Activated naive CD8-positive, alpha-beta T cell treated with anti-CD3 and anti-CD28 coated beads, Interleukin-2, amount 10 ng/mL, durations not matched to agents 7 days and 5 days (primary cell): Measurements from ENCODE around the gene ZNF879. TPM values are rescaled to one million over a fixed set of nuclear protein-coding genes. Genes with fewer than 3 reads are reported as not detected.

Source experiments
- ATAC-seq: fragments of 150-1000 bp; cut with Tn5 transposase; one replicate; pipeline ENCODE4 v1.10.0; 2021; ENCODE audit warnings: low read depth, moderate library complexity
- POLR2A ChIA-PET: fragments of 350-600 bp; sonication (Branson Sonifier 250); formaldehyde crosslinking; loops from one replicate; lab custom pipeline; 2021; ENCODE audit warnings: antibody characterized with exemption; lab: Charles Lee
- DNase-seq: peaks from one replicate; pipeline ENCODE4 v3.0.0; 2021
- H3K27ac Mint-ChIP-seq: one replicate; pipeline ENCODE4 v1.8.0; 2022; ENCODE audit warnings: mild to moderate bottlenecking, mixed read lengths
- H3K27me3 Mint-ChIP-seq: one replicate; pipeline ENCODE4 v1.8.0; 2022; ENCODE audit warnings: mild to moderate bottlenecking, moderate library complexity, mixed read lengths
- H3K36me3 Mint-ChIP-seq: one replicate; pipeline ENCODE4 v1.8.0; 2021; ENCODE audit warnings: mild to moderate bottlenecking, mixed read lengths
- H3K4me1 Mint-ChIP-seq: one replicate; pipeline ENCODE4 v1.8.0; 2021; ENCODE audit warnings: mixed read lengths
- H3K4me3 Mint-ChIP-seq: one replicate; pipeline ENCODE4 v1.8.0; 2022; ENCODE audit warnings: mild to moderate bottlenecking, moderate library complexity, mixed read lengths
- H3K9me3 Mint-ChIP-seq: one replicate; pipeline ENCODE4 v1.8.0; 2021; ENCODE audit warnings: mixed read lengths
- total RNA-seq, 2 experiments: library from RNA; stranded (reverse); gene quantifications; one replicate each; pipeline ENCODE4 v1.2.3, GENCODE V29; 2021

The ZNF879 gene
- total RNA-seq, 2 experiments from 2014 or later = 7.5 to 8.1 TPM

DNA sequence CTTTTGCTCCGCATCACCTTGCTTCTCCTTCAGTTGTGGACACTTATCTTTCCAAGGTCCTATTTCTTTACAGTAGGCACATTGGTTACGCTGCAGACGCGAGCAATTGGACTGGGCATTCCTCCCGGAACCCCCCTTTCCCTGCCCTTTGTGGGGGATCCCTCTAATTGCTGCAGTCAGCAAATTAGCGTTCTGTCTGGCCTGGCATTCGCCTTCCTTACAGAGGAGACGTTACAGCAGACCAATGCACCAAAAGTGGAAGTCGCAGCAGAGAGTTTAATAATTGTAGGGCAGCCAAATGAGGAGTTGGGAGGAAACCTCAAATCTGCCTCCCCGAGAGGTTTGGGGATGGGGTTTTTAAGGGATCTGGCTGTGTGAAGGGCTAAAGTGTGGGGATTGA, 31.3 kb downstream of the ZNF879 start:
- no peak for DNase-seq
- peaks cover 4% of the 10 kb centered on the region for H3K36me3 Mint-ChIP-seq
- peaks cover 21% of the 10 kb centered on the region for H3K9me3 Mint-ChIP-seq
- H3K4me3 Mint-ChIP-seq = no peak overlapping the region
- no peak overlapping the region for H3K27ac Mint-ChIP-seq
- H3K27me3 Mint-ChIP-seq = no peaks in the 10 kb centered on the region
- peaks cover 3% of the 10 kb centered on the region for H3K4me1 Mint-ChIP-seq
- ATAC-seq = no peak
- POLR2A ChIA-PET = no interaction called here

DNA sequence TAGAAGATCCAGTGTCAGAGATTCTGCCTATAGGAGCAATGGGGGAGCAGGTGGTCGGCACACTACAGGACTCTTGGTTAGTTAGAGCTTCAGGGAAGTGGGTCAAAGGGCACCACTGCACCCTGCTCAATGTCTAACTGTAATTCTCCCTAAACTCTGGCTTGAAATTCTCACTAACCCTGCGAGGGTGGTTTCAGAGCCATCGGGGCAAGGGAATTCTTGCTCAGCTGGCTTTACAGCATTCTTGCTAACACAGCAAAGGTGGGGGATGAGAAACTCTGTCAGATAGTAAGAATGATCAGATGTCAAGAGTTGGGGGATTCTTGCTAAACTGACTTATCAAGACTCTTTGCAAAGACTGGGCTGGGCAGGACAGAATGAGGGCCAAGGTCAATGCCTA, 31.8 kb downstream of the ZNF879 start:
- no peaks in the 10 kb centered on the region for H3K27me3 Mint-ChIP-seq
- H3K36me3 Mint-ChIP-seq = peaks cover 4% of the 10 kb centered on the region
- H3K27ac Mint-ChIP-seq = no peak overlapping the region
- H3K4me3 Mint-ChIP-seq = no peak overlapping the region
- DNase-seq (no peak), ATAC-seq (no peak)
- H3K4me1 Mint-ChIP-seq = peaks cover 5% of the 10 kb centered on the region
- peaks cover 21% of the 10 kb centered on the region for H3K9me3 Mint-ChIP-seq
- POLR2A ChIA-PET = no interaction called here

DNA sequence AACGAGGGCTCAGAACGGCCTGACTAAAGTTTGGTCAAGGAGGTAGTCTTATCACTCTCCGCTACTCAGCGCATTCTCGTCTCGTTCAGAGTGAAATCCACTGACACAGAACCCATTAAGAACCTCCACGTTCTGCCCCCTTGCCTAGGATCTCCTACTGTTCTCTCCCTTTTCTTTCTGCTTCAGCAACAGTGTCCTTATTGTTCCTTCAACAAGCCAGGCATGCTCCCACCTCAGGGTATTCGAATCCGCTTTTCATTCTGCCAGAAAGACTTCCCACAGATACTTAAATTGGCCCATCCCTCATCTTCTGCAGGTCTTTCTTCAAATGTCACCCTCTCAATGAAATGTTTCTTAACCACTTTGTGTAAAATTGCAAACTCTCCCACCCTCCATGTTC, 32.2 kb downstream of the ZNF879 start:
- no peak for ATAC-seq
- no peaks in the 10 kb centered on the region for H3K27me3 Mint-ChIP-seq
- no peak for DNase-seq
- H3K27ac Mint-ChIP-seq = no peak overlapping the region
- POLR2A ChIA-PET = no interaction called here
- peaks cover 4% of the 10 kb centered on the region for H3K36me3 Mint-ChIP-seq
- no peak overlapping the region for H3K4me3 Mint-ChIP-seq
- peaks cover 21% of the 10 kb centered on the region for H3K9me3 Mint-ChIP-seq
- H3K4me1 Mint-ChIP-seq = peaks cover 8% of the 10 kb centered on the region

DNA sequence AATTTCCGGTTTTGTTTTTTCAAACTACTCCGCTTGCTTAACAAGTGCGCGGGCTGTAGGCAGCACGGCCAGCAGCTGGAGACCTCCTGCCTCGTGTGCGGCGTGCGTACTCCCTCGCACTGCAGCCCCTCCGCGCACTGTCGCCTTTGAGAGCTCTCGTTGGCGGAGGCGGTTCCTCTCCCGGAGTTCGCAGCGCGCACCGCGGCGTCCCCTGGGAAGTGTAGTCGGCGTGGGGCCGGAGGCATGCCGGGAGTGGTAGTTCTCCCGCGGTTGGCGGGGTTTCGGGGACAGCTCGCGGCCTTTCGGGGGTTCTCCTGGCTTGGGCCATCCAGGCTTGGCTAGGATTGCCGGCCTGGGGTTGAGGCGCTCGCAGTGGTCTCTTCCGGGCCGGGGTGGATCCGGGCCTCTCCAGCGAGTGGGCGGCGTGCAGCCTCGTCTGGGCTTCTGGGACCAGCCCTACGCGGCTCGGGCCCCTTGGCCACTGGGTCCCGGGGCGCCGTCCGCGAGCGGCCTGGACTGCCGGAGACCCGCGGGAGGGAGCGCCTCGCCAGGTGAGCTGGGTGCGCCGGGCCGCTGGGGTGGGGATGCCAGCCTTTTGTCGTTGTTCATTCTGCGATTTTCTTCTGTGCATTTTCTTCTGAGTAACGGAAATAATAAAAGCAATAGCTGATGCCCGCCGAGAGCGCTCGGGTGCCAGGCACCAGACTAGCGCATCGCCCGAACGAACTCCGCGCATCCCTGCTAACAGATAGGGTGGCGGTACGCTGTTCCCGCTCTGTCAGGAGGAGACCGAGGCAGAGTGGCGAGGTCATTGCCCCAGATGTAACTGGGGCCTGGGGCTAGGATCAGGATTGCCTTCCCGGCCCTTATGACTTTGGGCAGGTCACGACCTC, 36.8 kb downstream of the ZNF879 start, which contains the start of gene ZNF354C:
TSS of gene ZNF354C (plus strand) at position 258 of the 893 bp plus-strand sequence. CDS start 1,696 bp downstream, outside the sequence.
- Mint-ChIP-seq H3K4me1 (peaks cover 16% of the 10 kb centered on the region), H3K27ac (peak within 1 kb of the TSS; percentile 87), H3K4me3 (peak within 1 kb of the TSS; percentile 86), H3K9me3 (peaks cover 35% of the 10 kb centered on the region), H3K27me3 (no peaks in the 10 kb centered on the region), H3K36me3 (peaks cover 44% of the 10 kb centered on the region)
- POLR2A ChIA-PET = interaction anchor here (0.6 to 2.1 kb wide), 6 partner anchors 14 to 856 kb away, joined by 3 to 15 read pairs (median 4); partner anchors contain the start of genes HNRNPAB, ZNF354A, ZNF354B and ZNF879
- peak; percentile 97 for ATAC-seq
- peak; percentile 89 for DNase-seq

DNA sequence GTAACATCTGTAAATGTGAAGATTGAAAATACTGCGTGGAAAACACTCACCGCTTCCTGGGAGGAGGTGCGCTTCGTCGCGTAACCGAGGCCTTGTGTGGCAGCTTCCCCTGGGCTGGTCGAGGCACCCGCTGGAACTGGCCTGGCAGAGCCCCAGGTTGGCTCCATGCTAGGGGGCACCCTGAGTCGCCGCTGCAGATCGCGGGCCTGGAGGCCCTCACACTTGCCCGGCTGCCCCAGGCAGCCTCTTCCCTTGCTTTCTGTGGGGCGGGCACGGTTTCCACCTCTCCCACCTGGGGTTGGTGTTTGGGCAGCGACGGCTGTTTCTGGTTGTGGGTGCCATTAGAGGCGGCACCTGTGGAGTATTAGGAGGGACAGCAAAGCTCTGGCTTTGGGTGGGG, 37.4 kb downstream of the ZNF879 start:
- Mint-ChIP-seq H3K27ac (peak overlapping the region; percentile 78), H3K27me3 (no peaks in the 10 kb centered on the region)

DNA sequence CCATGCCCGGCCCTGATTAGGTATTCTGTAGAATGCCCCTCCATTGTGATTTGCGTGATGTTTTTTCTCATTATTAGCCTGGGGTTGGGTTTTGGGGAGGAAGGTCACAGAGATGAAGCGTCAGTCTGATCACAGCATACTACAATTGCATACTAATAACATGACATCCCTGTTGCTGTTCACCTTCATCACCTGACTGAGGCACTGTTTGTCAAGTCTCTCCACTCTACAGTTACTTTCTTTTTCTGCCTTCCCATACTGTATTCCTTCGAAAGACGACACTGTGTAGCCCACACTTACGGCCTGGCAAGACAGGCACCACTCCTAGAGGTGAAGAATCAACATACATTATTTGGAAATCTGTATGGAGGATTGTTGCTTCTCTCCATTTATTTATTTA, 42.1 kb downstream of the ZNF879 start:
- POLR2A ChIA-PET = no interaction called here
- Mint-ChIP-seq H3K27ac (no peak overlapping the region), H3K4me3 (no peak overlapping the region), H3K36me3 (peaks cover 86% of the 10 kb centered on the region), H3K4me1 (peaks cover 8% of the 10 kb centered on the region), H3K27me3 (no peaks in the 10 kb centered on the region), H3K9me3 (peaks cover 43% of the 10 kb centered on the region)
- DNase-seq (no peak), ATAC-seq (no peak)

More for the DNA sequence above, 37.4 kb downstream of the ZNF879 start:
- Mint-ChIP-seq H3K9me3 (peaks cover 35% of the 10 kb centered on the region), H3K36me3 (peaks cover 51% of the 10 kb centered on the region), H3K4me1 (peaks cover 16% of the 10 kb centered on the region), H3K4me3 (peak overlapping the region; percentile 86)
- POLR2A ChIA-PET = interaction anchor here (1.7 to 2.1 kb wide), 2 partner anchors 13 to 37 kb away, joined by 7 to 15 read pairs; partner anchors contain the start of gene ZNF879
- ATAC-seq (no peak), DNase-seq (peak; percentile 29)

DNA sequence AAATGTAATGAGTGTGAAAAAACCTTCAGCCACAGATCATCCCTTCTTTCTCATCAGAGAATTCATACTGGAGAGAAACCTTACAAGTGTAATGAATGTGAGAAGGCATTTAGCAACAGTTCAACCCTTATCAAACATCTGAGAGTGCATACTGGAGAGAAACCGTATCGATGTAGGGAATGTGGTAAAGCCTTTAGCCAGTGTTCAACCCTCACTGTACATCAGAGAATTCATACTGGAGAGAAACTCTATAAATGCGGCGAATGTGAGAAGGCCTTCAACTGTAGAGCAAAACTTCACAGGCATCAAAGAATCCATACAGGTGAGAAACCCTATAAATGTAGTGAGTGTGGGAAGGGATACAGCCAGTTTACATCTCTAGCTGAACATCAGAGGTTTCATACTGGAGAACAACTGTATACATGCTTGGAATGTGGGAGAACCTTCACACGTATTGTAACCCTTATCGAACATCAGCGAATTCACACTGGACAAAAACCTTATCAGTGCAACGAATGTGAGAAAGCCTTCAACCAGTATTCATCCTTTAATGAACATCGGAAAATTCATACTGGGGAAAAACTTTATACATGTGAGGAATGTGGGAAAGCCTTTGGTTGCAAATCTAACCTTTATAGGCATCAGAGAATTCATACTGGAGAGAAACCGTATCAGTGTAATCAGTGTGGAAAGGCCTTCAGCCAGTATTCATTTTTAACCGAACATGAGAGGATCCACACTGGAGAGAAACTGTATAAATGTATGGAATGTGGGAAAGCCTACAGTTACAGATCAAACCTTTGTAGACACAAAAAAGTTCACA, 55.8 kb downstream of the ZNF879 start:
- no peaks in the 10 kb centered on the region for H3K27me3 Mint-ChIP-seq
- H3K4me1 Mint-ChIP-seq = no peaks in the 10 kb centered on the region
- DNase-seq (no peak), ATAC-seq (no peak)
- no peak overlapping the region for H3K27ac Mint-ChIP-seq
- no peak overlapping the region for H3K4me3 Mint-ChIP-seq
- POLR2A ChIA-PET = no interaction called here
- peaks cover 46% of the 10 kb centered on the region for H3K9me3 Mint-ChIP-seq
- peaks cover 67% of the 10 kb centered on the region for H3K36me3 Mint-ChIP-seq

DNA sequence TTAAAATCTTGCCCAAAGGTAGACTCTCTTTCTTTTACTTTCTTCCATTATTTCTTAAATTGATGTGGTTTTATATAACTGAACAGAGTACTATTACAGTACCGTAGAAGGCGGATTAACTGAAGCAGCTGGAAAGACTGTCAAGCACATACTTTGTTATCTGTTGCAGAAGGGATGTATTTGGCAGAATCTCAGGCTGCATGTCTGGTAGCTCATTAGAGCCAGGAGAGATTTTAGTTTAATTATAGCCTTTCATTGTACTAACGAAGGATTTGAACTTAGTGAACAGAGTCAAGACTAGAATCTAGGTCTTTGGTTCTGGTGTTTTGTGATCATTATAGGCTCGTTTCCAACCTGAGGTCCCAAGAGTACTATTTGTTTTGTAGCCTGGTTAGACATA, 57.1 kb downstream of the ZNF879 start:
- Mint-ChIP-seq H3K4me3 (no peak overlapping the region), H3K4me1 (no peaks in the 10 kb centered on the region), H3K9me3 (peaks cover 47% of the 10 kb centered on the region), H3K27me3 (no peaks in the 10 kb centered on the region), H3K27ac (no peak overlapping the region), H3K36me3 (peaks cover 59% of the 10 kb centered on the region)
- POLR2A ChIA-PET = no interaction called here
- no peak for DNase-seq
- ATAC-seq = no peak

Other genes starting within 250 kb of the ZNF879 start
- gene ZNF354B, start 163.9 kb upstream of the ZNF879 start, total RNA-seq = 10 to 100 TPM; 19.6 to 22.0 TPM
- gene ZFP2, start 127.9 kb upstream of the ZNF879 start, total RNA-seq = under 1 TPM; 0.77 to 0.89 TPM
- not detected for gene ZNF454, start 82.6 kb upstream of the ZNF879 start, total RNA-seq
- not detected for gene GRM6, start 28.5 kb upstream of the ZNF879 start, total RNA-seq
- 1 to 10 TPM; 9.0 to 9.4 TPM for gene ZNF354C, start 36.6 kb downstream of the ZNF879 start, total RNA-seq